T-cell (primary cell): ENCODE measurements around the gene TMEM89. TPM values are rescaled to one million over a fixed set of nuclear protein-coding genes. Genes with fewer than 3 reads are reported as not detected.
A peak's percentile ranks its signal among the peaks of the same experiment; 100 is the strongest.

Experiments used
- ATAC-seq, 4 experiments: fragments of 200-7000 bp in 3 of 4; fragments of 150-1000 bp in 1 of 4; cut with Tn5 transposase; replicated peaks in 1 of 4; 1 replicate in 3 of 4; 2 replicates in 1 of 4; pipeline ENCODE4 v1.10.0; 2021; ENCODE audit warnings: moderate library complexity in 3 of 4, mild to moderate bottlenecking in 2 of 4, moderate number of reproducible peaks in 1 of 4
- CTCF ChIA-PET, 2 donors: fragments of 300-600 bp; sonication (Branson Sonifier 250); formaldehyde crosslinking; loops; one replicate each; lab custom pipeline; 2022; ENCODE audit warnings: antibody characterized with exemption in 2 of 2; lab: Charles Lee
- POLR2A ChIA-PET, 2 donors: fragments of 300-600 bp; sonication (Branson Sonifier 250); formaldehyde crosslinking; loops; one replicate each; lab custom pipeline; 2022; ENCODE audit warnings: antibody characterized with exemption in 2 of 2; lab: Charles Lee
- DNase-seq, 35 experiments: peaks; one replicate each; pipeline versions ENCODE4 v3.0.0 to v3.0.0-alpha.2; 2013 to 2023
- H3K27ac ChIP-seq: one replicate; pipeline ENCODE4 v1.5.1; 2013; ENCODE audit warnings: low read length
- H3K27me3 ChIP-seq, 2 experiments: replicated peaks in 1 of 2; 1 replicate in 1 of 2; 2 replicates in 1 of 2; pipeline versions ENCODE4 v1.6.1 to v1.7.0; 2013; ENCODE audit warnings: low read length in 1 of 2, mixed read lengths in 1 of 2; ENCODE audit not compliant: control insufficient read depth in 2 of 2, insufficient read depth in 2 of 2; ENCODE audit errors: extremely low read depth in 1 of 2
- H3K36me3 ChIP-seq, 2 donors: 1 replicate in 1 of 2; 2 replicates in 1 of 2; pipeline versions ENCODE4 v1.6.1 to v1.7.0; 2013; ENCODE audit warnings: low read length in 1 of 2; ENCODE audit not compliant: control insufficient read depth in 2 of 2, insufficient read depth in 1 of 2; ENCODE audit errors: extremely low read depth in 1 of 2
- H3K4me1 ChIP-seq, 2 experiments: 1 replicate in 1 of 2; 2 replicates in 1 of 2; pipeline versions ENCODE4 v1.6.1 to v1.7.0; 2013; ENCODE audit warnings: low read length in 2 of 2, mixed read lengths in 1 of 2; ENCODE audit not compliant: insufficient read depth in 2 of 2, control insufficient read depth in 1 of 2; ENCODE audit errors: extremely low read depth in 1 of 2
- H3K4me3 ChIP-seq, 2 donors: 1 replicate in 1 of 2; 2 replicates in 1 of 2; pipeline versions ENCODE4 v1.5.1 to v1.7.0; 2013; ENCODE audit warnings: mild to moderate bottlenecking in 2 of 2, low read length in 1 of 2, moderate library complexity in 1 of 2; ENCODE audit not compliant: control insufficient read depth in 1 of 2; ENCODE audit errors: extremely low read depth in 1 of 2
- H3K9me3 ChIP-seq: 2 replicates; pipeline ENCODE4 v1.7.0; 2013
- H3K27ac Mint-ChIP-seq, 2 donors: one replicate each; pipeline ENCODE4 v1.8.0; 2020 to 2021; ENCODE audit warnings: mild to moderate bottlenecking in 2 of 2, mixed read lengths in 2 of 2
- H3K27me3 Mint-ChIP-seq, 2 donors: one replicate each; pipeline ENCODE4 v1.8.0; 2021 to 2022; ENCODE audit warnings: mixed read lengths in 2 of 2
- H3K36me3 Mint-ChIP-seq: one replicate; pipeline ENCODE4 v1.8.0; 2021; ENCODE audit warnings: mixed read lengths
- H3K4me1 Mint-ChIP-seq, 3 donors: one replicate each; pipeline ENCODE4 v1.8.0; 2020 to 2022; ENCODE audit warnings: mixed read lengths in 3 of 3, mild to moderate bottlenecking in 1 of 3
- H3K4me3 Mint-ChIP-seq, 3 donors: one replicate each; pipeline ENCODE4 v1.8.0; 2020 to 2022; ENCODE audit warnings: mild to moderate bottlenecking in 3 of 3, mixed read lengths in 3 of 3, moderate library complexity in 3 of 3
- H3K9me3 Mint-ChIP-seq, 3 donors: one replicate each; pipeline ENCODE4 v1.8.0; 2020 to 2022; ENCODE audit warnings: mixed read lengths in 3 of 3
- WGBS: methylation state at CpG from one replicate; pipeline ENCODE4 v1.1.5; 2013; ENCODE audit warnings: missing lambda C conversion rate; ENCODE audit not compliant: insufficient coverage; 5-methylcytosine and 5-hydroxymethylcytosine counted together
- total RNA-seq, 35 experiments: library from RNA in 6 of 35; stranded (reverse) in 6 of 35; fragments of 120-200 nt in 1 of 35; gene quantifications; one replicate each; pipeline versions ENCODE4 v1.2.1 to v1.2.4 and lab custom pipeline; 2013 to 2026

TMEM89 gene
- total RNA-seq, 5 donors from 2014 or later (not counting 1 experiment from before 2014, with no cell fraction given): 0.39 TPM; not detected in 4

- Mint-ChIP-seq H3K9me3 (no peaks in the 10 kb centered on the region), H3K36me3 (no peaks in the 10 kb centered on the region), H3K27me3 (peaks cover 20 to 26% of the 10 kb centered on the region in 2 donors), H3K27ac (no peak overlapping the region), H3K4me1 (peaks cover 14 to 31% (median 18%) of the 10 kb centered on the region in 3 donors), H3K4me3 (peak overlapping the region in 1 of 3 donors; percentile 78)
- H3K36me3 ChIP-seq: no peaks in the 10 kb centered on the region
- DNase-seq: no peak
- WGBS: 8% methylated on average over 23 of the region's 46 CpGs
- no peak for ATAC-seq
- H3K27ac ChIP-seq: no peak overlapping the region
- H3K4me3 ChIP-seq: peak overlapping the region in 1 of 2 donors; percentile 42
- peaks cover 3 to 40% of the 10 kb centered on the region in 2 experiments for H3K4me1 ChIP-seq
- POLR2A ChIA-PET: no interaction called here
- peaks cover 2 to 62% of the 10 kb centered on the region in 2 experiments for H3K27me3 ChIP-seq
- H3K9me3 ChIP-seq: no peaks in the 10 kb centered on the region
- CTCF ChIA-PET: no interaction called here
These were observed 40.7 kb upstream of the TMEM89 start for GRCh38 chr3:48662145-48662752.

- ATAC-seq (peak; percentile 45 to 63 (median 48)), DNase-seq (peak; percentile 35 to 86 (median 70))
- Mint-ChIP-seq H3K36me3 (no peaks in the 10 kb centered on the region), H3K4me3 (peak overlapping the region; percentile 13 to 54 (median 21)), H3K4me1 (peaks cover 14 to 36% (median 24%) of the 10 kb centered on the region in 3 donors), H3K27me3 (peaks cover 20 to 26% of the 10 kb centered on the region in 2 donors), H3K9me3 (no peaks in the 10 kb centered on the region), H3K27ac (no peak overlapping the region)
- Histone ChIP-seq H3K27me3 (peaks cover 2 to 65% of the 10 kb centered on the region in 2 experiments), H3K27ac (no peak overlapping the region), H3K4me1 (peaks cover 3 to 47% of the 10 kb centered on the region in 2 experiments), H3K4me3 (peak overlapping the region; percentile 34 to 42), H3K9me3 (no peaks in the 10 kb centered on the region), H3K36me3 (no peaks in the 10 kb centered on the region)
- ChIA-PET CTCF (interaction anchor here in 1 of 2 donors (0.6 kb wide), 1 partner anchor 22 kb away, joined by 4 read pairs; no protein-coding TSS in a partner anchor), POLR2A (interaction anchor here in 1 of 2 donors (0.5 kb wide), 1 partner anchor 759 kb away, joined by 3 read pairs; no protein-coding TSS in a partner anchor)
- 4% methylated on average over 66 of the region's 67 CpGs for WGBS
These were observed 40.1 kb upstream of the TMEM89 start for GRCh38 chr3:48661501-48662144.

GRCh38 chr3:48660800-48661400 is 39.3 kb upstream of the TMEM89 start:
- DNase-seq (no peak), ATAC-seq (no peak)
- no peak overlapping the region for H3K27ac ChIP-seq
- ChIA-PET POLR2A (no interaction called here), CTCF (no interaction called here)
- Mint-ChIP-seq H3K36me3 (no peaks in the 10 kb centered on the region), H3K4me3 (peak overlapping the region in 1 of 3 donors; percentile 54), H3K9me3 (no peaks in the 10 kb centered on the region), H3K27me3 (peaks cover 20 to 26% of the 10 kb centered on the region in 2 donors), H3K27ac (no peak overlapping the region), H3K4me1 (peaks cover 14 to 37% (median 25%) of the 10 kb centered on the region in 3 donors)
- H3K4me1 ChIP-seq: peaks cover 3 to 51% of the 10 kb centered on the region in 2 experiments
- 68% methylated on average over 61 of the region's 61 CpGs for WGBS
- peaks cover 2 to 65% of the 10 kb centered on the region in 2 experiments for H3K27me3 ChIP-seq
- H3K36me3 ChIP-seq: no peaks in the 10 kb centered on the region
- no peaks in the 10 kb centered on the region for H3K9me3 ChIP-seq
- H3K4me3 ChIP-seq: peak overlapping the region in 1 of 2 donors; percentile 42

GRCh38 chr3:48656841-48657281 is 35.3 kb upstream of the TMEM89 start:
- CTCF ChIA-PET: interaction anchor here in 1 of 2 donors (0.6 kb wide), 1 partner anchor 497 kb away, joined by 3 read pairs; no protein-coding TSS in a partner anchor

GRCh38 chr3:48656061-48656840 is 34.7 kb upstream of the TMEM89 start:
- Mint-ChIP-seq H3K27ac (peak overlapping the region in 1 of 2 donors; percentile 55), H3K27me3 (peaks cover 9 to 16% of the 10 kb centered on the region in 2 donors), H3K9me3 (no peaks in the 10 kb centered on the region), H3K4me3 (peak overlapping the region; percentile 68 to 79 (median 72)), H3K4me1 (peaks cover 0 to 20% (median 11%) of the 10 kb centered on the region in 3 donors), H3K36me3 (no peaks in the 10 kb centered on the region)
- ATAC-seq: peak; percentile 80 to 90 (median 86)
- ChIA-PET POLR2A (no interaction called here), CTCF (interaction anchor here in 1 of 2 donors (0.6 kb wide), 1 partner anchor 497 kb away, joined by 3 read pairs; no protein-coding TSS in a partner anchor)
- Histone ChIP-seq H3K4me3 (peak overlapping the region; percentile 46 to 52), H3K4me1 (peaks cover 0 to 31% of the 10 kb centered on the region in 2 experiments), H3K36me3 (no peaks in the 10 kb centered on the region), H3K27ac (peak overlapping the region; percentile 74), H3K9me3 (no peaks in the 10 kb centered on the region), H3K27me3 (peaks cover 2 to 31% of the 10 kb centered on the region in 2 experiments)
- WGBS: 7% methylated on average over 94 of the region's 94 CpGs
- DNase-seq: peak; percentile 70 to 93 (median 81)

More at GRCh38 chr3:48656841-48657281, 35.3 kb upstream of the TMEM89 start:
- Mint-ChIP-seq H3K4me1 (peaks cover 0 to 26% (median 15%) of the 10 kb centered on the region in 3 donors), H3K27ac (peak overlapping the region; percentile 34 to 65), H3K9me3 (no peaks in the 10 kb centered on the region), H3K27me3 (peaks cover 12 to 16% of the 10 kb centered on the region in 2 donors), H3K36me3 (no peaks in the 10 kb centered on the region), H3K4me3 (peak overlapping the region; percentile 65 to 74 (median 72))
- POLR2A ChIA-PET: no interaction called here
- peaks cover 2 to 38% of the 10 kb centered on the region in 2 experiments for H3K27me3 ChIP-seq
- peak overlapping the region; percentile 46 to 52 for H3K4me3 ChIP-seq
- DNase-seq: peak in 28 of 35 experiments; percentile 15 to 55 (median 28)
- no peaks in the 10 kb centered on the region for H3K36me3 ChIP-seq
- peak in 1 of 4 experiments; percentile 15 for ATAC-seq
- no peaks in the 10 kb centered on the region for H3K9me3 ChIP-seq
- peak overlapping the region; percentile 57 for H3K27ac ChIP-seq
- peaks cover 0 to 37% of the 10 kb centered on the region in 2 experiments for H3K4me1 ChIP-seq
- WGBS: 58% methylated on average over 45 of the region's 45 CpGs
